ENCODE measurements around the gene HECW1.
"Not testable (repeated sequence)": the region's sequence is repeated elsewhere in the genome, so short reads cannot be mapped to it uniquely, and the experiment has no call there.

Gene HECW1

DNA sequence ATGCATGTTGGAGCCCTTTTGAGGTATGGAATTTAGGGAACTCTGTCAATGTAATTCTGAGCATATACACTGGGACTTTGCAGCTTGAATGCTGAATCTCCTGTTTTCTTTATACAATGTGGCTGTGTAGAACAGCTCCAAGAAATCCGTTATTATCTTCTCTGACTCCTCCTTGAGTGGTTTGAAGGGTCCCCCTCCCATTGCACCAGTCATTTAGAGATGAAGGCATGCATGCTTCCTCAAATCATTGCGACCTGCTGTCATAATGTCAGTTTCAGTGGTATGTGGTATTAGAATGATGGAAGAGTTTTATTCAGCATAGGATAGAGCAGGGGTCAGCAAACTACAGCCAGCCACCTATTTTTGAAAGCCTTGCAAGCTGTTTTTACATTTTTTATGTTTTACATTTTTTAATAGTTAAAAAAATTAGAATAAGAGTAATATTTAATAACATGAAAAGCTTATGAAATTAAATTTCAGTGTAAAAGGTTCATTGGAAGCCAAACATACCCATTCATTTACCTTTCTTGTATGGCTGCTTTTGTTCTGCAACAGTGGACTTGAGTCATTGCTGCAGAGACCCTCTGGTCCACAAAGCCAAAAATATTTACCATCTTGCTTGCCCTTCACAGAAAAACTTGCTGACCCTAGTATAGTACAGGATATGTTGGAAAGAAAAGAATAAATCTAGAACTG, 478.6 kb downstream of the HECW1 start:
- no peak for DNase-seq (ENCODE audit: low read depth in 2 of 2, low spot score in 1 of 2)

DNA sequence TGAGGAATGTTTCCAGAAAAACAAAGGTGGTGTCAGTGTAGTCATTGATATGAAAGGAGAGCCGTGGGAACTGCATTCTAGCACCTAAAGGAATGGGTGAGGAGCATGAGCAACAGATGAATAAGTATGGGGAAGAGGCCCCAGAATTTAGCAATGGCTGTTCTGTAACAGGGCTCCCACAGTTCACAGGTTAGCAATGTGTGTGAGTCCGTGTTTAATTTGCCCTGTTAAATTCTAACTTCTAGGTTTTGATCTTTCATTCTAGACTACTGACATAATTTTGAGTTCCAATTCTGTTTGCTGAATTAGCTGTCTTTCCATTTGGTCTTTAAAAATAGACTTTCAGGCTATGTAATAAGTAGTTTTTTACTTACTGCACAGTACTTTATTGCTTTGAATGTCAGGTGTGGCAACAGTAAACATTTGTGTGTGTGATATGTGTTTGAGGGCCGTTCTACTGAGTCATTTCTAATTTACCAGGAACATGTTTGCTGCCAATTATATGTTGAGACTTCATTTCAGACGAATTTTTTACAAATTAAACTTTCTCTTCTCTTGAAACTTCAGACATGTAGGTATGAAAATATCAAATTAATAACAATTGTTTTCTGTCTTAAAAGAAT, 479.2 kb downstream of the HECW1 start:
- no peak for DNase-seq (ENCODE audit: low read depth in 2 of 2, low spot score in 1 of 2)

DNA sequence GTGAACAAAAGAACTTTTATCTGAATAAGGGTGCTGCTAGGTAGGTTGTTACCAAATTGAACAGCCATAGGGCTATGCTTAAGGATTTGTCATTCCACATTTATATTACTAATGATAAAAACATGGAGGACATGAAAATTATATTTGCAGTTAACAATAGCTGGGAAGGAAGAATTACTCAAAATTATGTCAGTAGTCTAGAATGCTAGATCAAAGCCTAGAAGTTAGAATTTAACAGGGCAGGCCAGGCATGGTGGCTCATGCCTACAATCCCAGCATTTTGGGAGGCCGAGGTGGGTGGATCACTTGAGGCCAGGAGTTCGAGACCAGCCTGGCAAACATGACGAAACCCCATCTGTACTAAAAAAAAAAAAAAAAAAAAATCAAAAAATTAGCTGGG, 479.9 kb downstream of the HECW1 start:
- DNase-seq (ENCODE audit: low read depth in 2 of 2, low spot score in 1 of 2) = no peak

GRCh38 chr7:43593010-43593409, 480.6 kb downstream of the HECW1 start:
- DNase-seq (ENCODE audit: low read depth in 2 of 2, low spot score in 1 of 2) = no peak

- no peak for DNase-seq (ENCODE audit: low read depth in 2 of 2, low spot score in 1 of 2)
These were observed 481.6 kb downstream of the HECW1 start for GRCh38 chr7:43594020-43594419.

DNA sequence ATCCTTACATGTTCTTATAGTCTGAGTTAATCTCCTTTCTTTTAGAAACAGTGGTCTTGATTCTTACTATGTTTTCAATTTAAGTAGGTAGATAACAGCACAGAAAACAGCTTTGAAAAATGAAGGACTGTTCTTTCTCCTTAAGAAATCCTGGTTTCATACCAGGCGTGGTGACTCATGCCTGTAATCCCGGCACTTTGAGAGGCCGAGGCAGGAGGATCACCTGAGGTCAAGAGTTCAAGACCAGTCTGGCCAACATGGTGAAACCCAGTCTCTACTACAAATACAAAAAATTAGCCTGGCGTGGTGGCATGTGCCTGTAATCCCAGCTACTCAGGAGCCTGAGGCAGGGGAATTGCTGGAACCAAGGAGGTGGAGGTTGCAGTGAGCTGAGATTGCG, 484.0 kb downstream of the HECW1 start:
- DNase-seq (ENCODE audit: low read depth in 2 of 2, low spot score in 1 of 2) = not testable (repeated sequence)

DNA sequence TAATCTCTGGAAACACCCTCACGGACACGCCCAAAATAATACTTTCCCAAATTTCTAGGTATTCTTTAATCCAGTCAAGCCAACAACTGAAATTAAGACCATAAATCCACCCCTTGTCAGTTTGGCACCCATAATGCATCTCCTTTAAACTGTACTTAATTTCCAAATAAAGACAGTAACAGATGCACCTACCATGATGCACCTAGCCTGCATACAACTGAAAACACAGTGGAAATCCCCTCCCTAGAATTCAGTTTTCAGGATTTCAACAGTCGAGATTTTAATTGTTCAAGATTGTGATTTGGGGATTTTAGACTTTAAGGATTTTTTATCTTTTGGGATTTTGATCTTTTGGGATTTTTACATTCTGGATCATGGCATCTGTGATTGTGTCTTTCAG, 487.6 kb downstream of the HECW1 start:
- no peak for DNase-seq (ENCODE audit: low read depth in 2 of 2, low spot score in 1 of 2)

DNA sequence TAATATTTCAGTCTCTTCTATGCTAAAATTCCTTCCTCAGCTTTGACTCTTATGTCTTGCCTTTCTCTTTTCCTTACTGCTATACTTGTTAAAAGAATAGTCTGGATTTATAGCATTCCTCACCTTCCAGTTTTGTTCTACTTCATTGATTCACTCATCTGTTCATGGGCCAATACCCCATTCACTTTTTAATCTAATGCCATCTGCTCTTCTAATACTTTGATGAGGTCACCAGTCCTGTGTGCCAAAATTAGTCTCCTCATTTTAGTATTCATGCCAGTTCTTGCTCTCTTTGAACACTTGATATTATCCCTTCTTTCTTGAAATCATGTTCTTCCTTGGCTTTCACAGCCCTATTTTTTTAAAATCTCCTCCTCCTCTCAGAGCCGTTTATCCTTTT, 489.8 kb downstream of the HECW1 start:
- no peak for DNase-seq (ENCODE audit: low read depth in 2 of 2, low spot score in 1 of 2)

DNA sequence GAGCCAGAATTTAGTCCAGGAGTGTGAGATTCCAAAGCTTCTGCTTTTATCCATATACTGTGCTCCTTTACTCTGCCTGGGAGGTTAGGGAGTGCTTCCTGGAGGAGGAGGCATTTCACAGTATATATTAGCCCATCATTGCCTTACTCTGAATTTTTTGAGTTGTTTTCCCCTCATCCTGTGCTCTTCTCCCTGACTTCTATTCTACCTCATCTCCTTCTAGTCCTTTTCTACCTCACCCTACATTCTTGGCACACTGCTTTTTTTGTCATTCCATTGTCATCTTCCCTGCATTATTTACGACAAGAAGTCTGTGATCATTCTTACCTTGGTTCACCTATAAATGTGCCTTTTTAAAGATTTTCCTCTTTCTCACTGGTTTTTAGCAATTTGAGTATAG, 491.8 kb downstream of the HECW1 start:
- DNase-seq (ENCODE audit: low read depth in 2 of 2, low spot score in 1 of 2) = no peak

- no peak for DNase-seq (ENCODE audit: low read depth in 2 of 2, low spot score in 1 of 2)
These were observed 496.6 kb downstream of the HECW1 start for GRCh38 chr7:43609097-43609496.

GRCh38 chr7:43612128-43612527, 499.7 kb downstream of the HECW1 start:
- DNase-seq (ENCODE audit: low read depth in 2 of 2, low spot score in 1 of 2) = no peak

DNA sequence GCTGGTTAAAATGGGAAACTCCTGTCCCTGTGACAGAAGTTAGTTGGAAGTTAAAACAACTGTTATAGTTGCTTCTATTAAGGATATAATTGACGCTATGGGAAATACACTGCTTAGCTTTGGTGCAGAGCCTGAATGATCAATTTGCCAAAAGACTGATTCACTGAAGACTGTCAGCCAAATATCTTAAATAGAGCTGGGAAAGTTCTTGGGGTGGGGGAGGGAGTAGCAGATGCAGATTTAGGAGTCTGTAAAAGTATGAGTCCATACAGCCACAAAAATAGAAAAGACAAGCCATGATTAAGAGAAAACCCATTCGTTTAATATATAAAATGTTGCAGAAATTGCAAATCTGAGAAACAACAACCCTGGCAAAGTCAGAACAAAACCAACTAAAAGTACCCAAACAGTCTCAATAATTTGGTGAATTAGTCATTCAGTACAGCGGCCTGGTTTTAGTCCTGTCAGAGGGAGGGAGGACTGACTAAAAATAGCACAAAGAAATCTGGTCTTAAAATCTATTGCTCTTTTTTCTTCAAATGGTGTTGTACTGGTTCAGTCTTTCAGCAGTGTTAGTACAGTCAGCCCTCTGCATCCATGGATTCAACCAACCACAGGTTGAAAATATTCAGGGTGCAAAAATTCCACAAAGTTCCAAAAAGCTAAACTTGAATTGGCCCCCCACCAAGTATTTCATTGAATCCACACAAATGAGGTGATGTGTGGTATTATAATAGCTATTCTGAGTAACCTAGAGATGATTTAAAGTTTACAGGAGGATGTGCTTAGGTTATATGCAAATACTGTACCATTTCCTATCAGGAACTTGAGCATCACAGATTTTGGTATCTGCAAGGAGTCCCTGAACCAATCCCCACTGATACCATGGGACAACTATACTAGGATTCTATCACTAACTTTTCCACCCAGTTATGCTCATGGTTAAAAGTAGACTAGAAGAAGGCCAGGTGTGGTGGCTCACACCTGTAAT, 500.4 kb downstream of the HECW1 start:
- DNase-seq (ENCODE audit: low read depth in 2 of 2, low spot score in 1 of 2) = no peak

Data from stimulated activated CD8-positive, alpha-beta memory T cell treated with anti-CD3 and anti-CD28 coated beads, Interleukin-4, amount 100 ng/mL, for 4 hours (primary cell).